GM23248 (cell line): ENCODE data around the gene COG5.

Experiments
- EZH2 ChIP-seq: fragments of 200-600 bp; sonication (generic); IDR thresholded peaks from 2 replicates; pipeline ENCODE4 v1.6.1; 2018; ENCODE audit warnings: antibody characterized with exemption, mild to moderate bottlenecking; ENCODE audit not compliant: insufficient read depth, poor library complexity, severe bottlenecking
- EZH2phosphoT487 ChIP-seq: fragments of 200-600 bp; sonication (generic); IDR thresholded peaks from 2 replicates; pipeline ENCODE4 v1.6.1; 2018; ENCODE audit warnings: antibody characterized with exemption, moderate library complexity, mild to moderate bottlenecking, low read depth; ENCODE audit not compliant: insufficient read depth

GRCh38 chr7:107255602-107256001 is 308.1 kb downstream of the COG5 start:
- TF ChIP-seq EZH2 (no peak), EZH2phosphoT487 (no peak)
